ENCODE measurements around the gene C11orf21.
"Not testable (repeated sequence)": the region's sequence is repeated elsewhere in the genome, so short reads cannot be mapped to it uniquely, and the experiment has no call there.

The C11orf21 gene

DNA sequence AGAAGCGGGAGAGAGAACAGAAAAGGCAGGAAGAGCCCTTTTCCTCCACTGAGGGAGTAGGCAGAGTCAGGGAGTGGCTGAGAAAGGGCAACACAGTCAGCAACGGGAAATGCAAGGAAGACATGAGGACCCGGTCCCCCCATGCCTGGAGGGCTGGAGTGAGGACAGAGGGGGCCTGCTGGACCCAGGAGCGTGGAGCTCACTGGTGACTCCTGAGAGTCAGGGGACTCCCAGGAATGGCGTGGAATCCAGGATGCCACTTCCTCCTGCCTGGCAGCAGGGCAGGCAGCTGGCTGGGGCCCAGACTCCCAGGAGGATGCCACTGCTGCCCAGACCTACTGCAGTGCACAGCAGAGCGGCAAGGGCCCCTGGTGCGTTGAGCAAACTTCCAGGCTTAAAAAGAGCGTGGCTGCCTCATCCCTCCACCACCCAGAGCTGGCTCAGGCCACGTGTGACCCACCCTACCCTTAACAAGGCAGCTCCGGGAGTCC is 11.3 kb downstream of the C11orf21 start:
- no peaks in the 10 kb centered on the region for H3K9me3 ChIP-seq
- intact Hi-C loops (cut with DNase I; ENCODE audit: low total_unique reads) = no loop called here
- H3K4me1 ChIP-seq = no peaks in the 10 kb centered on the region
- DNase-seq = peak in 1 of 2 donors; percentile 48
- no peak overlapping the region for H3K4me3 ChIP-seq
- TF ChIP-seq, protein P1, sequence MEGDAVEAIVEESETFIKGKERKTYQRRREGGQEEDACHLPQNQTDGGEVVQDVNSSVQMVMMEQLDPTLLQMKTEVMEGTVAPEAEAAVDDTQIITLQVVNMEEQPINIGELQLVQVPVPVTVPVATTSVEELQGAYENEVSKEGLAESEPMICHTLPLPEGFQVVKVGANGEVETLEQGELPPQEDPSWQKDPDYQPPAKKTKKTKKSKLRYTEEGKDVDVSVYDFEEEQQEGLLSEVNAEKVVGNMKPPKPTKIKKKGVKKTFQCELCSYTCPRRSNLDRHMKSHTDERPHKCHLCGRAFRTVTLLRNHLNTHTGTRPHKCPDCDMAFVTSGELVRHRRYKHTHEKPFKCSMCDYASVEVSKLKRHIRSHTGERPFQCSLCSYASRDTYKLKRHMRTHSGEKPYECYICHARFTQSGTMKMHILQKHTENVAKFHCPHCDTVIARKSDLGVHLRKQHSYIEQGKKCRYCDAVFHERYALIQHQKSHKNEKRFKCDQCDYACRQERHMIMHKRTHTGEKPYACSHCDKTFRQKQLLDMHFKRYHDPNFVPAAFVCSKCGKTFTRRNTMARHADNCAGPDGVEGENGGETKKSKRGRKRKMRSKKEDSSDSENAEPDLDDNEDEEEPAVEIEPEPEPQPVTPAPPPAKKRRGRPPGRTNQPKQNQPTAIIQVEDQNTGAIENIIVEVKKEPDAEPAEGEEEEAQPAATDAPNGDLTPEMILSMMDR (IDR thresholded peaks at IDR 0.05) = no peak
- H3K36me3 ChIP-seq = no peaks in the 10 kb centered on the region
- peaks cover 0 to 32% of the 10 kb centered on the region in 2 donors for H3K27me3 ChIP-seq
- H3K27ac ChIP-seq = no peak overlapping the region

DNA sequence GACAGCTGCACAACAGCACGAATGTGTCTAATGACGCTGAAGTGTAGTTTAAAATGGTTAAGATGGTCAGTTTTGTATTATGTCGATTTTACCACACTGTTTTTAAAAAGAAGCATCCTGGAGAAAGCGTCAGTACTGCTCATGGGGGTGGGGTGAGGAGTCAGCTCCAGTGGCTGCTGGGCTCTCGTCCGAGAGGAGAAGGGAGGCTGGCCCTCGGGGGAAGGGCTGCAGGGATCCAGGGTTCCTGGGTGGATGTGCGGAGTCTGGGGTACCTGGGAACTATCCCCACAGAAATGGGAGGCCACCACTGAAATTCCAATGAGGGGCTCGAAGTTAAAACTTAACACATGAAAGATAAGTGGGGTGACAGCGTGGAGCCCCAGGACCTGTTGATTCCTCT is 11.9 kb downstream of the C11orf21 start:
- H3K4me3 ChIP-seq = no peak overlapping the region
- intact Hi-C loops (cut with DNase I; ENCODE audit: low total_unique reads) = no loop called here
- peak in 1 of 2 donors; percentile 12 for DNase-seq
- TF ChIP-seq, protein P1 (IDR thresholded peaks at IDR 0.05) = no peak
- H3K27ac ChIP-seq = no peak overlapping the region
- no peaks in the 10 kb centered on the region for H3K36me3 ChIP-seq
- no peaks in the 10 kb centered on the region for H3K4me1 ChIP-seq
- no peaks in the 10 kb centered on the region for H3K9me3 ChIP-seq
- peaks cover 0 to 36% of the 10 kb centered on the region in 2 donors for H3K27me3 ChIP-seq

DNA sequence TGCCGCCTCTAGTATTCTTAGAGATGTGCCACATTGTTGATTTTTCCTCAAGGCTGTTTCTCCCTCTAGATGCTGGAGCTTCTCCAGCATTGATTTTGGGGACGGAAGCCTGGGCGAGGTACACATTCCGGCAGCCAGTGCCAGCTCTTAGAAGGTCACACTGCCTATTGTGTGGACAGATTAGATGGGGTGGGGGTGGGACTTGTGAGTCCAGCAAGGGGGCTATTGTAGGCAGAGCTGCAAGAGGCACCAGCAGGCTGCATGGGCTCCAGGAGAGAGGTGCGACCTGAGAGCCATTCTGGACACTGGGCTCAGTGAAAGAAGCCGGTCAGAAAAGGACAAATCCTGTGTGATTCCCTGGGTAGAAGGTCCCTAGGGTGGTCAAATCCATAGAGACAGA is 12.4 kb downstream of the C11orf21 start:
- Histone ChIP-seq H3K4me1 (no peaks in the 10 kb centered on the region), H3K4me3 (no peak overlapping the region), H3K9me3 (no peaks in the 10 kb centered on the region), H3K36me3 (no peaks in the 10 kb centered on the region), H3K27ac (no peak overlapping the region), H3K27me3 (peaks cover 0 to 36% of the 10 kb centered on the region in 2 donors)
- peak in 1 of 2 donors; percentile 41 for DNase-seq
- intact Hi-C loops (cut with DNase I; ENCODE audit: low total_unique reads) = no loop called here
- TF ChIP-seq, protein P1 (IDR thresholded peaks at IDR 0.05) = no peak

DNA sequence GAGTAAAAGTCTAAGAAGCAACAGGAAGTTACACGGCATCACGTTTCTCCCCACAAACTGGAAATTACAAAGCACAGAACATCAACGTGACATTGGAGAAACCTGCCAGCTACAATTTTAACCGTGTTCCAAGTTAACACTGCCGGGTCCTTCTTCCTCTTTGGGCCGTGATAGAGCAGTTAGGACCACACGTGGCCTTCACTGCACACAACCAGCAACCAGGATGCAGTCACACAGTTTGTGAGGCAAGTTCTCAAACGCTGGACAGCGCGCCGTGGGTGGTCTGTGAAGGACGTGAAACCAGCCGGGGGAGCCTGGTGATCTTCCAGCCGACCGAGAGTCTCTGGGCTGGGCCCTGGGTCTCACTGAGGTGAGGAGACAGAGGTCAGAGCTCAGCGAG is 14.6 kb downstream of the C11orf21 start:
- intact Hi-C loops (cut with DNase I; ENCODE audit: low total_unique reads) = no loop called here
- peak in 1 of 2 donors; percentile 31 for DNase-seq
- peaks cover 0 to 8% (median 0%) of the 10 kb centered on the region in 3 donors for H3K9me3 ChIP-seq
- H3K36me3 ChIP-seq = no peaks in the 10 kb centered on the region
- H3K4me1 ChIP-seq = no peaks in the 10 kb centered on the region
- no peak overlapping the region for H3K4me3 ChIP-seq
- peaks cover 0 to 36% of the 10 kb centered on the region in 2 donors for H3K27me3 ChIP-seq
- TF ChIP-seq, protein P1 (IDR thresholded peaks at IDR 0.05) = no peak
- H3K27ac ChIP-seq = no peak overlapping the region

DNA sequence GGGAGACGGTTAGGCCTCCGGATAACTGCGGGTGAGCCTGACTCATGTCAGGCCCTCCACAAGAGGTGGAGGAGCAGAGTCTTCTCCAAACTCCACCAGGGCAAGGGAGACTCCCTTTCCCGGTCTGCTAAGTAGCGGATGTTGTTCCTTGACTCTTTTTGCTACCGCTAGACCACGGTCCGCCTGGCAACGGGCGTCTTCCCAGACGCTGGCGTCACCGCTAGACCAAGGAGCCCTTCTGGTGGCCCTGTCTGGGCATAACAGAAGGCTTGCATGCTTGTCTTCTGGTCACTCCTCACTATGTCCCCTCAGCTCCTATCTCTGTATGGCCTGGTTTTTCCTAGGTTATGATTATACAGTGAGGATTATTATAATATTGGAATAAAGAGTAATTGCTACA is 15.4 kb downstream of the C11orf21 start:
- H3K27ac ChIP-seq; H3K4me3 ChIP-seq; H3K4me1 ChIP-seq; intact Hi-C loops (cut with DNase I; ENCODE audit: low total_unique reads); DNase-seq; H3K9me3 ChIP-seq; H3K36me3 ChIP-seq: not testable (repeated sequence)
- H3K27me3 ChIP-seq = peaks cover 0 to 36% of the 10 kb centered on the region in 2 donors

DNA sequence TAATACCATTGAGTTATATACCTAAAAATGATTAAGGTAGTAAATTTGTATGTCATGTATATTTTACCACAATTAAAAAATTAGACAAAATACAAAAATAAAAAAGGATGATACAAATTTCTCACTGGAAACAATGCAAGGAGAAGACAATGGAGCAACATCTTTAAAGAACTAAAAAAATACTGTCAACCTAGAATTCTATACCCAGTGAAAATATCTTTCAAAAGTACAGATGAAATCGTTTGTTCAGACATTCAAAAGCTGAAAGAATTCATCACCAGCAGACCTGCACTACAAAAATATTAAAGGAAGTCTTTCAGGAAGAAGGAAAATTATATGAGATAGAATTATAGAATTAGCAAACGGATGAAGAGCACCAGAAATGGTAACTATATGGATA is 21.5 kb downstream of the C11orf21 start:
- no peak for DNase-seq
- Histone ChIP-seq H3K4me3 (no peak overlapping the region), H3K36me3 (no peaks in the 10 kb centered on the region), H3K4me1 (no peaks in the 10 kb centered on the region), H3K27me3 (peaks cover 0 to 24% of the 10 kb centered on the region in 2 donors), H3K9me3 (peaks cover 0 to 22% (median 0%) of the 10 kb centered on the region in 3 donors), H3K27ac (no peak overlapping the region)
- TF ChIP-seq, protein P1 (IDR thresholded peaks at IDR 0.05) = no peak
- intact Hi-C loops (cut with DNase I; ENCODE audit: low total_unique reads) = no loop called here
